Measurements from ENCODE around the gene PDK3.

DNA sequence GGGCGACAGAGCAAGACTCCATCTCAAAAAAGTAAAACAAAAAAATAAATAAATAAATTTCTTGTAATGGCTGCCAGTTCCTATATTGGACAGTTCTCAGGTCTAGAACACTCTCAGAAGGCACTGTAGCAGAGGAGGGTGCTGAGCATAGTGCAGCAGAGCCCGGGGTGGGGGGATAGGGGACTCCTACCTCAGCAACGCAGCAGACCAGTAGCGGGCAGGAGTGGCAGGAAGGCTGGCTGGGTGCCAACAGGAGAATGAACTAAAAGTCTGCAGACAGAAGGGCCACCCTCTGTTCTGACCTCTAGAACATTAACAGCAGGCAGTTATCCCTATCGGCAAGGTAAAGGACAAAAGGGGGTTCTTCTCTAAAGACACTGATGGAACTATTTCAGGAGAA, 20.2 kb downstream of the PDK3 start:
- TF ChIP-seq, protein P1, sequence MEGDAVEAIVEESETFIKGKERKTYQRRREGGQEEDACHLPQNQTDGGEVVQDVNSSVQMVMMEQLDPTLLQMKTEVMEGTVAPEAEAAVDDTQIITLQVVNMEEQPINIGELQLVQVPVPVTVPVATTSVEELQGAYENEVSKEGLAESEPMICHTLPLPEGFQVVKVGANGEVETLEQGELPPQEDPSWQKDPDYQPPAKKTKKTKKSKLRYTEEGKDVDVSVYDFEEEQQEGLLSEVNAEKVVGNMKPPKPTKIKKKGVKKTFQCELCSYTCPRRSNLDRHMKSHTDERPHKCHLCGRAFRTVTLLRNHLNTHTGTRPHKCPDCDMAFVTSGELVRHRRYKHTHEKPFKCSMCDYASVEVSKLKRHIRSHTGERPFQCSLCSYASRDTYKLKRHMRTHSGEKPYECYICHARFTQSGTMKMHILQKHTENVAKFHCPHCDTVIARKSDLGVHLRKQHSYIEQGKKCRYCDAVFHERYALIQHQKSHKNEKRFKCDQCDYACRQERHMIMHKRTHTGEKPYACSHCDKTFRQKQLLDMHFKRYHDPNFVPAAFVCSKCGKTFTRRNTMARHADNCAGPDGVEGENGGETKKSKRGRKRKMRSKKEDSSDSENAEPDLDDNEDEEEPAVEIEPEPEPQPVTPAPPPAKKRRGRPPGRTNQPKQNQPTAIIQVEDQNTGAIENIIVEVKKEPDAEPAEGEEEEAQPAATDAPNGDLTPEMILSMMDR (conservative IDR thresholded peaks at IDR 0.05; ENCODE audit: low read length) = no peak
- TF ChIP-seq EZH2phosphoT487 (IDR thresholded peaks at IDR 0.05; ENCODE audit: borderline replicate concordance, low read depth, low read length) = no peak
